Neural cell (in vitro differentiated cells): ENCODE data around the gene SMG6. TPM values are rescaled to one million over a fixed set of nuclear protein-coding genes. Genes with fewer than 3 reads are reported as not detected.

Source experiments
- H2AFZ ChIP-seq: fragments of 200-600, 300-800 bp; sonication (generic), shearing (Covaris generic); 2 replicates; pipeline ENCODE4 v1.6.0; 2014; ENCODE audit warnings: low read depth, mild to moderate bottlenecking, antibody characterized with exemption, low read length, moderate library complexity
- H3F3A ChIP-seq: fragments of 200-600 bp; shearing (Covaris generic); 2 replicates; pipeline ENCODE4 v1.6.1; 2016; ENCODE audit warnings: mild to moderate bottlenecking, moderate library complexity, mixed read lengths, antibody characterized with exemption, low read length; ENCODE audit not compliant: insufficient read depth, poor library complexity, severe bottlenecking
- H3K27ac ChIP-seq: fragments of 200-600, 300-800 bp; sonication (generic), shearing (Covaris generic); 2 replicates; pipeline ENCODE4 v1.5.1; 2014; ENCODE audit warnings: mild to moderate bottlenecking, low read length, moderate library complexity
- H3K27me3 ChIP-seq: fragments of 300-800, 200-600 bp; sonication (generic), shearing (Covaris generic); 2 replicates; pipeline ENCODE4 v1.6.0; 2014; ENCODE audit warnings: mild to moderate bottlenecking, low read depth, low read length, moderate library complexity; ENCODE audit not compliant: insufficient read depth
- H3K36me3 ChIP-seq: fragments of 300-800, 200-600 bp; sonication (generic), shearing (Covaris generic); 2 replicates; pipeline ENCODE4 v1.5.1; 2014; ENCODE audit warnings: mild to moderate bottlenecking, antibody characterized with exemption, low read length, moderate library complexity; ENCODE audit not compliant: insufficient read depth
- H3K4me2 ChIP-seq: fragments of 300-800, 200-600 bp; sonication (generic), shearing (Covaris generic); 2 replicates; pipeline ENCODE4 v1.6.0; 2014; ENCODE audit warnings: mild to moderate bottlenecking, low read length
- H3K4me3 ChIP-seq: fragments of 300-800, 200-600 bp; sonication (generic), shearing (Covaris generic); 2 replicates; pipeline ENCODE4 v1.5.1; 2014; ENCODE audit warnings: mild to moderate bottlenecking, low read length, moderate library complexity
- H3K79me2 ChIP-seq: fragments of 200-600 bp; shearing (Covaris generic); replicated peaks from 2 replicates; pipeline ENCODE4 v1.6.0; 2014; ENCODE audit warnings: mild to moderate bottlenecking, low read length, moderate library complexity; ENCODE audit not compliant: insufficient read depth
- H3K9ac ChIP-seq: fragments of 300-800, 200-600 bp; sonication (generic), shearing (Covaris generic); 2 replicates; pipeline ENCODE4 v1.6.1; 2016; ENCODE audit warnings: mild to moderate bottlenecking, low read length, mixed read lengths
- H3K9me2 ChIP-seq: fragments of 200-600 bp; shearing (Covaris generic); 2 replicates; pipeline ENCODE4 v1.6.1; 2016; ENCODE audit warnings: mild to moderate bottlenecking, low read length, mixed read lengths; ENCODE audit not compliant: insufficient read depth
- H3K9me3 ChIP-seq: fragments of 200-600, 300-800 bp; sonication (generic), shearing (Covaris generic); 2 replicates; pipeline ENCODE4 v1.6.1; 2016; ENCODE audit warnings: mild to moderate bottlenecking, mixed run types, low read length, moderate library complexity, mixed read lengths
- H4K20me1 ChIP-seq: fragments of 200-600 bp; shearing (Covaris generic); 2 replicates; pipeline ENCODE4 v1.6.1; 2016; ENCODE audit warnings: mild to moderate bottlenecking, mixed run types; ENCODE audit not compliant: insufficient read depth
- EP300 ChIP-seq: fragments of 450-650 bp; conservative IDR thresholded peaks from 2 replicates; pipeline ENCODE4 v1.6.1; 2014; ENCODE audit warnings: antibody characterized with exemption, mild to moderate bottlenecking, moderate library complexity; ENCODE audit not compliant: poor library complexity, severe bottlenecking
- EZH2 ChIP-seq: fragments of 200-600, 300-800 bp; shearing (Covaris generic), sonication (generic); IDR thresholded peaks from 2 replicates; pipeline ENCODE4 v1.6.1; 2014; ENCODE audit warnings: antibody characterized with exemption, low read length, borderline replicate concordance, mild to moderate bottlenecking; ENCODE audit not compliant: insufficient read depth, poor library complexity, severe bottlenecking
- MXI1 ChIP-seq: fragments of 450-650 bp; conservative IDR thresholded peaks from 2 replicates; pipeline ENCODE4 v1.6.1; 2014; ENCODE audit warnings: antibody characterized with exemption, mild to moderate bottlenecking; ENCODE audit not compliant: poor library complexity, severe bottlenecking
- POLR2AphosphoS5 ChIP-seq: IDR thresholded peaks from 2 replicates; pipeline ENCODE4 v1.6.1; 2012
- RAD21 ChIP-seq: fragments of 450-650 bp; conservative IDR thresholded peaks from 2 replicates; pipeline ENCODE4 v1.6.1; 2014; ENCODE audit warnings: antibody characterized with exemption, mild to moderate bottlenecking, moderate library complexity
- SMC3 ChIP-seq: fragments of 450-650 bp; conservative IDR thresholded peaks from 2 replicates; pipeline ENCODE4 v1.6.1; 2014; ENCODE audit warnings: antibody characterized with exemption, mild to moderate bottlenecking, moderate library complexity; ENCODE audit not compliant: poor library complexity
- TAF1 ChIP-seq: IDR thresholded peaks from 2 replicates; pipeline ENCODE4 v1.6.1; 2012; ENCODE audit warnings: low read depth
- polyA plus RNA-seq: library from polyadenylated mRNA; depleted of rRNA; stranded (reverse); fragments of >200 nt; gene quantifications from 2 replicates; pipeline ENCODE4 v1.2.3, GENCODE V29; 2014
- TF ChIP-seq, protein P1 (sequence below): fragments of 450-650 bp; IDR thresholded peaks from 2 replicates; pipeline ENCODE4 v1.5.1; 2014; ENCODE audit warnings: antibody characterized with exemption, mild to moderate bottlenecking, moderate library complexity; ENCODE audit not compliant: poor library complexity, severe bottlenecking
- TF ChIP-seq, protein P2 (sequence below): IDR thresholded peaks from 2 replicates; pipeline ENCODE4 v1.6.1; 2012; ENCODE audit warnings: borderline replicate concordance

SMG6 gene
- polyA plus RNA-seq, 1 donor from 2014 or later: 13.9 TPM

DNA sequence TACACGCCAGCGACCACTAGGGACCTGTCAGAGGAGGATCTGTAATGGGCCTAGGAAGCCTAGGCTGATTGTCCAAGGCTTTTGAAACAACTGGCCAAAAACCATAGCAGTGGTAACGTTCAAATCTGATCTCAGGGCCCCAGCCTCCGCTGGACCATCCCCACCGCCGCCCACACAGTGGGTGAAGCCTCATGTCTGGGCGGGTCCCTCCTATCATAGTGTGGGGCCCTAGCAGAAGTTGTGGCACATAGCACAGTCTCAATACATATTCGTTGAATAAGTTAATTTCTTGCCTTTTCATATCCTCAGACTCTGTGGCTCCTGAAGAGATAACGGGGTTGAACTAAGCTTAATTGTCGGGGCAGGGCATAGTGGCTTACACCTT, 272.8 kb downstream of the SMG6 start:
- H2AFZ ChIP-seq: peak overlapping the region; percentile 41
- H3K9me2 ChIP-seq: no peaks in the 10 kb centered on the region
- H3F3A ChIP-seq: no peaks in the 10 kb centered on the region
- no peaks in the 10 kb centered on the region for H3K9me3 ChIP-seq
- H3K4me2 ChIP-seq: peak overlapping the region; percentile 98
- H3K27me3 ChIP-seq: peaks cover 7% of the 10 kb centered on the region
- no peaks in the 10 kb centered on the region for H4K20me1 ChIP-seq
- no peaks in the 10 kb centered on the region for H3K79me2 ChIP-seq
- peak overlapping the region; percentile 85 for H3K9ac ChIP-seq
- H3K4me3 ChIP-seq: peak overlapping the region; percentile 94
- peak overlapping the region; percentile 76 for H3K27ac ChIP-seq
- no peaks in the 10 kb centered on the region for H3K36me3 ChIP-seq
- no peak for TF ChIP-seq EP300
- TF ChIP-seq, protein P1, sequence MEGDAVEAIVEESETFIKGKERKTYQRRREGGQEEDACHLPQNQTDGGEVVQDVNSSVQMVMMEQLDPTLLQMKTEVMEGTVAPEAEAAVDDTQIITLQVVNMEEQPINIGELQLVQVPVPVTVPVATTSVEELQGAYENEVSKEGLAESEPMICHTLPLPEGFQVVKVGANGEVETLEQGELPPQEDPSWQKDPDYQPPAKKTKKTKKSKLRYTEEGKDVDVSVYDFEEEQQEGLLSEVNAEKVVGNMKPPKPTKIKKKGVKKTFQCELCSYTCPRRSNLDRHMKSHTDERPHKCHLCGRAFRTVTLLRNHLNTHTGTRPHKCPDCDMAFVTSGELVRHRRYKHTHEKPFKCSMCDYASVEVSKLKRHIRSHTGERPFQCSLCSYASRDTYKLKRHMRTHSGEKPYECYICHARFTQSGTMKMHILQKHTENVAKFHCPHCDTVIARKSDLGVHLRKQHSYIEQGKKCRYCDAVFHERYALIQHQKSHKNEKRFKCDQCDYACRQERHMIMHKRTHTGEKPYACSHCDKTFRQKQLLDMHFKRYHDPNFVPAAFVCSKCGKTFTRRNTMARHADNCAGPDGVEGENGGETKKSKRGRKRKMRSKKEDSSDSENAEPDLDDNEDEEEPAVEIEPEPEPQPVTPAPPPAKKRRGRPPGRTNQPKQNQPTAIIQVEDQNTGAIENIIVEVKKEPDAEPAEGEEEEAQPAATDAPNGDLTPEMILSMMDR: peak; percentile 85
- no peak for TF ChIP-seq POLR2AphosphoS5
- peak; percentile 80 for TF ChIP-seq SMC3
- TF ChIP-seq RAD21: peak; percentile 83

DNA sequence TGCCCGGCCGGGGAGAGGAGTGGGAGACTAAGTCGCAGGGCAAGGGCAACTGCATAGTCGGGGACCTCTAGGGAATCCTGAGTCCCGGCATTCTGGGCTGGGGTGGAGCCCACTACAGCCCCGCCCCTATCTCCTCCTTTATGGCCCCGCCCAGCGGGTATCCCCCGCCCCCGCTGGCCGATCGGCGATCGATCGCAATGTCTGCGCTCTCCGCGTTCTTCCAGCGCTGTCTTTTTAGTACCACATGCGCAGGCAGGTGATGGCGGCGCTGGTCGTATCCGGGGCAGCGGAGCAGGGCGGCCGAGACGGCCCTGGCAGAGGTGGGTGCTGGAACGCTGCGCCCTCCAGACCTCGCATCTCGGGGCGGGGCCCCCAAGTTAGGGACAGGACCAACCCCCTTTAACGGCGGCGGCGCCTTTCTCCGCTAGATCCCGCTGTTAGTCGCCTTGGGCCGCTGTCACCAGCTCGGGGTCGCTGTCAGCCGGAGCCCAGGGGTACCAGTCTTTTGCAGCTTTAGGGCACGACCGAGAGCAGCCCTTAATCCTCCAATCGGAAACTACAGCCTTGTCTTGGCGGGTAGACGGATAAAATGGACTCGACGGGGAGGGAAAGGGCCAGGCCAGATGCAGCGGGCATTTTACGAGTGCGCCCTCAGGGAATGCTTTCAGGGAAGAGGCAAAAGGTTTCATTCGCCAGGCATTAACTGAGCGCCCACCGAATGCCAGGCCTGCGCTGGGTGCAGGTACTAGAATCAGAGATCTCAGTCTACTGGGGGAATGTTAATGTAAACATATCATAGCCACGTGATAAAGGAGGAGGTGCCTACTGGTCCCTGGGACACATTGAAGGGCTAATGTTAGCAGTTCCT, 273.4 kb downstream of the SMG6 start, which contains the start of gene DPH1:
DPH1 (plus strand) TSS at position 243 of the 868 bp plus-strand sequence; CDS start at position 260, 17 bp downstream.
- H2AFZ ChIP-seq: peak within 1 kb of the TSS; percentile 52
- peak within 1 kb of the TSS; percentile 94 for H3K4me3 ChIP-seq
- H3K27me3 ChIP-seq: peaks cover 14% of the 10 kb centered on the region
- no peaks in the 10 kb centered on the region for H3K36me3 ChIP-seq
- no peaks in the 10 kb centered on the region for H3K9me2 ChIP-seq
- peak within 1 kb of the TSS; percentile 76 for H3K27ac ChIP-seq
- H3K79me2 ChIP-seq: no peaks in the 10 kb centered on the region
- TF ChIP-seq SMC3 (no peak), RAD21 (no peak), TAF1 (peak; percentile 66), EP300 (peak; percentile 35), EZH2 (no peak), MXI1 (peak; percentile 99), POLR2AphosphoS5 (peak; percentile 86)
- TF ChIP-seq, protein P2, sequence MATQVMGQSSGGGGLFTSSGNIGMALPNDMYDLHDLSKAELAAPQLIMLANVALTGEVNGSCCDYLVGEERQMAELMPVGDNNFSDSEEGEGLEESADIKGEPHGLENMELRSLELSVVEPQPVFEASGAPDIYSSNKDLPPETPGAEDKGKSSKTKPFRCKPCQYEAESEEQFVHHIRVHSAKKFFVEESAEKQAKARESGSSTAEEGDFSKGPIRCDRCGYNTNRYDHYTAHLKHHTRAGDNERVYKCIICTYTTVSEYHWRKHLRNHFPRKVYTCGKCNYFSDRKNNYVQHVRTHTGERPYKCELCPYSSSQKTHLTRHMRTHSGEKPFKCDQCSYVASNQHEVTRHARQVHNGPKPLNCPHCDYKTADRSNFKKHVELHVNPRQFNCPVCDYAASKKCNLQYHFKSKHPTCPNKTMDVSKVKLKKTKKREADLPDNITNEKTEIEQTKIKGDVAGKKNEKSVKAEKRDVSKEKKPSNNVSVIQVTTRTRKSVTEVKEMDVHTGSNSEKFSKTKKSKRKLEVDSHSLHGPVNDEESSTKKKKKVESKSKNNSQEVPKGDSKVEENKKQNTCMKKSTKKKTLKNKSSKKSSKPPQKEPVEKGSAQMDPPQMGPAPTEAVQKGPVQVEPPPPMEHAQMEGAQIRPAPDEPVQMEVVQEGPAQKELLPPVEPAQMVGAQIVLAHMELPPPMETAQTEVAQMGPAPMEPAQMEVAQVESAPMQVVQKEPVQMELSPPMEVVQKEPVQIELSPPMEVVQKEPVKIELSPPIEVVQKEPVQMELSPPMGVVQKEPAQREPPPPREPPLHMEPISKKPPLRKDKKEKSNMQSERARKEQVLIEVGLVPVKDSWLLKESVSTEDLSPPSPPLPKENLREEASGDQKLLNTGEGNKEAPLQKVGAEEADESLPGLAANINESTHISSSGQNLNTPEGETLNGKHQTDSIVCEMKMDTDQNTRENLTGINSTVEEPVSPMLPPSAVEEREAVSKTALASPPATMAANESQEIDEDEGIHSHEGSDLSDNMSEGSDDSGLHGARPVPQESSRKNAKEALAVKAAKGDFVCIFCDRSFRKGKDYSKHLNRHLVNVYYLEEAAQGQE: peak; percentile 85
- TF ChIP-seq, protein P1: no peak
- no peaks in the 10 kb centered on the region for H4K20me1 ChIP-seq
- no peaks in the 10 kb centered on the region for H3K9me3 ChIP-seq
- H3F3A ChIP-seq: no peaks in the 10 kb centered on the region
- H3K9ac ChIP-seq: peak within 1 kb of the TSS; percentile 85
- peak within 1 kb of the TSS; percentile 98 for H3K4me2 ChIP-seq
